ENCODE measurements around the gene IGDCC3.

The IGDCC3 gene

DNA sequence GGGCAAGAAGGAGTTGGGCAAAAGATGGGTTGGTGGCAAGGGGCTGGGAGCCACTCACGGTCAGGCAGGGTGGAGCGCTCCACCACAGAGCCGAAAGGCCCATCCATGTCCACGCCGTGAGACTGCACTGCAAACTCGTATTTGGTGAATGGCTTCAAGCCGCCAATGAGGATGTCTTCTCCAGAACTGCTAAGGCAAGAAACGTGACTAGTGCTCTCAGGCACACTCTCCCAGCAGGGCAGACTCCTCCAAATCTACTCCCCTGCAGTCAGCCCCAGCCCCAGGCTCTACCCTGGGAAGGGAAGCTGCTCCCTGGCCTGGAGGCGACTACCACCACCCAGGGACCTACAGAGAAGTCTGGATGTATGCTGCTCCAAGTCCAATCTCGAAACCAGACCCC, 11.4 kb upstream of the IGDCC3 start:
- DNase-seq (ENCODE audit: extremely low read depth in 1 of 2, low read depth in 1 of 2) = no peak

DNA sequence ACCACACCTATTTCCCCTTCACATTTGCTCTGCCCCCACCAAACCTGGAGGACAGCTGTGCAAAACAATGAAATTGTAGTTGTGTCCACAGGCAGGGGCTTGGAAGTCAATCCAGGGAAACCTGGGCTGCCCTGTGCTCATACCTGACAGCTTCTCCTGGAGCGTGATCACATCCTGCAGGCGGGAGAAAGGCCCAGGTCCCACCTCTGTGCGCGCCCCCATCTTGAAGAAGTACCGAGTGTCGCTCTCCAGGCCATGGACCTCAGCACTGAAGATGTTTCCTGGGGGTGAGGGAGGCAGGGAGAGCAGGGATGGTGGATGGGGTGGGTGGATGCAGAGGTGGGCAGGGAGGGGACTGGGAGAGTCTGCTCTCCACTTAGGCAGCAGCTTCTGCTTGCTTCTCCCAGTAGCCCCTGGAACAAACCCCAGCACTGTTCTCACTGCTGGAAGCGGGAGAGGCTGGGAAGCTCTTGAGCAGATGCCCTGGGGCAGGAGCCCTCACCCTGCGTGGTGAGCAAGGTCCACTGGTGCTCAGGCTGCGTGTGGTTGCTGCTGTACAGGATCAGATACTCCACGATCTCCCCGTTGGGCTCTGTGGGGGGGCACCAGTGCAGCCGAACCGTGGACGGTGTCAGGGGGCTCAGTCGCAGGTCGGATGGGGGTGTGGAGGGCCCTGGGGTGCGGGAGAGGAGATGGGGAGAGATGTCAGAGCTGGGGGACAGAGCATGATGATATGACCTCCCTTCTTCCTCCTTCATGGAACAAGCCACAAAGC, 10.7 kb upstream of the IGDCC3 start:
- no peak for DNase-seq (ENCODE audit: extremely low read depth in 1 of 2, low read depth in 1 of 2)

DNA sequence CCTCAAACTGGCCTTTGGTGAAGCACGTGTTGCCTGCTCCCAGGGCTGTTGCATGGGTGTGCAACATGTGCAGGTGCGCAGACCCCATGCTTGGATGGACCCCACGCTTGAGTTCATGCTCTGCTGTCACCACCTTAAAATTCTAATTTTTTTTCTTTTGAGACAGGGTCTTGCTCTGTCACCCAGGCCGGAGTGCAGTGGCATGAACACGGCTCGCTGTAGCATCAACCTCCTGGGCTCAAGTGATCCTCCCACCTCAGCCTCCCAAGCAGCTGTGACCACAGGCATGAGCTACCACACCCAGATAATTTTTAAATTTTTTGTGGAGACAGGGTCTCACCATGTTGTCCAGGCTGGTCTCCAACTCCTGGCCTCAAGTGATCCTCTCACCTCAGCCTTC, 9.1 kb upstream of the IGDCC3 start:
- no peak for DNase-seq (ENCODE audit: extremely low read depth in 1 of 2, low read depth in 1 of 2)

DNA sequence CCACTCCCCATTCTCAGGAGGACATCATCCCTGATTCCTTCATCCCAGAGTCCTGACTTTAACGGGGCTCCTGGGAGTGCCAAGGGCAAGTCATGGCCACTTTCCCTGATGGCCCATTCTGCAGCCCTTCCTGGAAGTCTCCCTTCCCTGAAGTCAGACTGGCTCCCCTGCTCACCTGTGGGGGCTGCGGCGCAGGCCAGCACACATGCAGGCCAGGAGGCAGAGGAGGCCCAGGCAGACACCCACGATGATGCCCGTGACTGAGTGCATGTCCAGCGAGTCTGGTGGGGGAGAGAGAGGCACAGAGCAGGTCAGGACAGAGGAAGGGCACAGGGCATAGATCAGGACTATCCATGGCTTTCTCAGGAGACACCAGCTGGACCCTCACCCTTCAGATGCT, 8.6 kb upstream of the IGDCC3 start:
- DNase-seq (ENCODE audit: extremely low read depth in 1 of 2, low read depth in 1 of 2) = no peak

DNA sequence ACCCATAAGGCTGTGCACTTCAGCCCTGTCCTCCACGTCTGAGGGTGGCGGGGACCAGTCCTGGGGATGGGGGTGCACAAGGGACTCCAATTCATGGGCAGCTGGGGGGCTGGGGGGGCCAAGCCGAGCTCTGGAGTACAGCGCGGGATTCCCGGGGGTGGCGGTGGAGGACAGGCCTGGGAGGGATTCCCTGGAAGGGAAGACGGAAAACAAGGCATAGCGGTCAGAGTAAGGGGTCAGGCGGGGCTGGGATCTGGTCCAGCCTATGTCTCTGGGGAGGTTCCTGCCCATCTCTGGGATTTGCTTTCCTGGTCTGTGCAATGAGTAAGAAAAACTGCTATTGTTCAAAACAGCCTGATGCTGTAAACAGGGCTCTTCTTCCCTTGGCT, 8.1 kb upstream of the IGDCC3 start:
- DNase-seq (ENCODE audit: extremely low read depth in 1 of 2, low read depth in 1 of 2) = no peak

DNA sequence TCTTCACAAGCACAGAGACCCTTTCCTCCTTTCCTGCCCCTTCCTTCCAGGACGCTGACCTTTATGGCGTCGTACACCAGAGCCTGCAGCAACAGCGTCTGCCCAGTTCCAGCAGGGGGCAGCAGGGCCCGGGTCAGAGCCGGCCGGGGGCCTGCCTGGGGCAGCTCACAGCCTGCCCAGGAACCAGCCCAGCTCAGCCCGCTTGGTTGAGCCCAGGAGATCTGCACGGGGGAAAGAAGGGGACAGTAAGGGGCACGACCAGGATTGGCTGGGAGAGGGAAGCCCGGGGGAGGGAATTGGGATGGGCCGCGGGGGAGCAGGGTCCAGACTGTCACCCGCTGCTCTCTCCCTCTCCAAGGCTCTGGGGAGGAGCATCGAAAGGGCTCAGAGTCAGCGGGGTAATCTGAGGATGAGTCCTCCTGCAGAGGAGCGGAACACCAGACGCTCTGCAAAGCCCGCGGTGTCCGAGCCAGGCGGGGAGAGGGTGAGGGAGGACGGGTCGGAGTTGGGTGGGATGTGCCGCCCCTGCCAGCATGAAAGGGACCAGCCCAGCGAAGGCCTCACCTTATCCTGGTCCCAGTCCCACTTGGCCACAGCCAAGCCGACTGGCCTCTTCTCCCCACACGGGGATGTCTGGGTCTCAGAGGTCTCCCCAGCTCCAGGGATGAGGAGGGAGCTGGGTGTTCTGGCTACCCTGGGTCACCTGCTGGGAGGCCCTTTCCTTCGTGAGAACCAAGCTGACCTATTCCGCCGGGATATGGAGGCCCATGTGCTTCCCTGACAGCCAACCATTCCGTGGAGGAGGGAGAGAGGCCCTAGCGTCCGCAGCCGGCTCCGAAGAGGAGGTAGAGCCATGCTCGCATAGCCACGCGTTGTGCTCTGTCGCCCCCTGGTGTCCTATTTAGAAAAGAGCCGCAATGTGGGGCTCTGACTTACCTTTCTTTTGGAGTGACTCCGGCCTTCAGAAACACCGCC, 7.4 kb upstream of the IGDCC3 start:
- DNase-seq (ENCODE audit: extremely low read depth in 1 of 2, low read depth in 1 of 2) = peak; percentile 56 to 77

DNA sequence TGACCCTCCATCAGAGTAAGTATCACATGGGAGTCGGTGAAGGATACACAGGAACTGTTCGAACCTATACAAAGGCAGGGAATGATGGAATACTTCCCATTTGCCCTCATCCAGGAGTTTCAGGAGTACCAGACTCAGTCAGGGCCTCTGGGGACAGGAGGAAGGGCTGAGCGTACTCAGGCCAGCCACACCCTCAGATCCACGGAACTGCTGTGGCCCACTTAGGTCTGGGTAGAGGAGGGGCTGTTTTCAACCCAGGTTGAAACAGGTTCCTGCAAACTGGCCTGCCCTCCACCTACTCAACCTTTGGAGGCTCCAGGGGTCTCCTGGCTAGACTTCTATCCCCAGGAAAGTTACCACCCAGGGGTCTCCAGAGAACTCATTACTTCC, 6.7 kb upstream of the IGDCC3 start:
- no peak for DNase-seq (ENCODE audit: extremely low read depth in 1 of 2, low read depth in 1 of 2)

DNA sequence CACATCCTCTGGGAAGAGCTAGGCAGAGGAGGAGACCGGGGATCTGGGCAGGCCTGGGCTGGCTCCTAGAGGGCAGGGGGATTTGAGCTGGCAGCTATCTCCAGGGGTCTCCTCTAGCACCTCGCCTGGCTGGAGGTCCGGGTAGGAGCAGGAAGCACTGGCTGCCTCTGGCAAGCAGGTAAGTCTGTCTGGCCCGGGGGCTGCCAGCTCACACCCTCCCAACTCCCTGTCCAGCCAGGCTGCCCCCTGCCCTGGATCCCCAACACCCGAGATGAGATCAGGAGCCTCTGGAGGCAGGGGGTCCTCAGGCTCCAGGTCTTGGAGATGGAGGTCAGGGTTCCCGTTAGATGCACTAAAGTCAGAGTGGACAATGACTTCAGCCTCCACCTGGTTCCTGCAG, 6.2 kb upstream of the IGDCC3 start:
- DNase-seq (ENCODE audit: extremely low read depth in 1 of 2, low read depth in 1 of 2) = no peak

DNA sequence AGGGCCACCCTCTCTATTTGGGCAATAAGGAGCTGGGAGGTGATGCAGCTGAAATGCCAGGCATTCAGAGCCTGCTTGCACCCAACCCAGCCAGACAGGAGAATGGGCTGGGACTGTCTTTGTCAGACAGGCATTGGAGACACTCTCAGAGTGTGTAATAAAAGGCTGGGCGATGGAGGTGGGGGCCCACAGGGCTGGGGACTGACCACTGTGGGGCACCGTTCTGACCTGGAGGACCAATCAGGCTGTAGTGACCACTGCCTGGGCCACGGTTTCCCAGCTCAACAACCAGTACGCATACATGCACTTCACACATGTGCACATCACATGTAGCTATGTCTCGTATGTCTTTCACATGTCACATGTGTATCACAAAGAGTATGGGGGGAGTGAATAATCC, 5.7 kb upstream of the IGDCC3 start:
- DNase-seq (ENCODE audit: extremely low read depth in 1 of 2, low read depth in 1 of 2) = no peak

DNA sequence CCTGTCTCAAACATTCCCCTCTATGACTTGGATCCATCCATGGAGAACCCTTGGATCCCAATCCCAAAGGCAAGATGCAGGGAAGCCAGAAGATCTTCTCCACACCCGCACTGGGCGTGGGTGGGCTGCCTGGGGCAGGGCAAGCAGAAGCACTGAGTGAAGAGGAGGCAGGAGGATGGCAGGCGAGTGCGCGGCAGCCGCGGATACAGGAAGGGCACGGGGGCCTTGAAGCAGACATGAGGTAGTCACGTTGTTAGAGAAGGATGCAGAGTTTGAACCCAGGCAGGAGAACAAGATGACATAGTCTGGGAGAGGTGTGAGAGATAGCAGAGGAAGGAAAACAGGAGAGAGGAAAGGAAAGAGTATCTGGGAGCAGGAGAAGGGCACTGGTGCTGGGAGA, 5.1 kb upstream of the IGDCC3 start:
- DNase-seq (ENCODE audit: extremely low read depth in 1 of 2, low read depth in 1 of 2) = no peak

DNA sequence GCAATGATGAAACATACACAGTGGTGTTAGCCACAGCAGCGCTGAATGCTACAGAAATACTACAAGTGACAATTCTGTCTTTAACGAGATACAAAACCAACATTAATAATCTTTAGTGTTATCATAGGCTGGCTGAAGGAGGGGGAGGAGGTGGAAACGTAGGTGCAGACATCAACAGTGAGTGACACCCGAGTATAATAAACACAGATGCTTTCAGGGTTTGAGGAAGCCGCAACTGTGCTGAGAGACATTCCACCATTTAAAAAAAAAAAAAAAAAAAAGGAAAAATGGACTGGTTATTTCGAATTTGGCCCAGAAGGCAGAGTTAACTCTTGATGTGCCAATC, 4.3 kb upstream of the IGDCC3 start:
- DNase-seq (ENCODE audit: extremely low read depth in 1 of 2, low read depth in 1 of 2) = no peak

DNA sequence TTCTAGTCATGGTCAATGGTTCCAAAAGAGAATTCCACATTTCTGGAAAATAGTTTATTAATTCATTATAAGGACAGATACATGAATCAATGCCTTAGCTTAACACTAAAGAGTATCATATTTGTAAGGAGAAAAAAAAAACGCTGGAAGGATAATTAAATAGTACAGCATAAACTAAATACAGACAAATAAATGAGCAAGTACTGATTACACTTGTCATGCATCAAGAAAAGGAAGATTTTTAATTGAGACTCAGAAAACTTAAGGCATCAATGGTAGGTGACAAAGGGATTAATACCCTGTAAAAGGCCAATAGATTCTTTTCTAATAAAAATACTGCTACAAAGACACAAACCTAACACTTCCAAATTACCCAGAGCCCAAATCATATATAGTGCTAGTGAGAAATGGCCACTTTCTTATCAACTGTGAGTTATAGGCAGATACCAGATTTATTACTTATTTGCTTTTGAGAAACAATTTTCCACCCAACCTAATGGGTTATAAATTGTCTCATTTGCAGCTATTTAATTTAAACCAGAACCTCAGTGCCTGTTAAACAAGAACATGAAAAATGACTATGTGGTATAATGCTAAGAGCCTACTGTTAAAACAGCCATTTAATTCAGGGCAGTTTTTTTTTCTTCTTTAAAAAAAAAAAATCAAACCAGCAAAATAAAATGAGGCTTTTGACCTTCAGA, 3.8 kb upstream of the IGDCC3 start:
- no peak for DNase-seq (ENCODE audit: extremely low read depth in 1 of 2, low read depth in 1 of 2)

DNA sequence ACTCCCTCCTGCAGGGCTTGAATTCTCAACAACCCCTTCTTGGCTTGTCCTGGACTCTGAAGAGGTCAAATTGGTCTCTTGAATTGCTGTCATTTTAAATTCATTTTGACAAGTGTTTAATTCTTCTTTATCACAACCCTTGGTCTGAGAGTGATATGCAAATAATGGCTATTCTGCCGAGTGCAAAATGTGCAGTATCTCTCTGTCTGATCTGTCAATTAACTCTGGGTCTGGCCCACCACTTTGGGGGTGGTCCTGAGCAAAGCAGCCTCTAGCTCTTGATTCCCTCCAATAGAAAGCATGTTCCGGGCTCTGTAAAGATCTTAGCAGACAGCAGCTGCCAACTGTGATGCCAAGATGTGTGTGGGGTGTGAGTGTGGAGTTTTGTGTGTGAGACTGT, 2.2 kb upstream of the IGDCC3 start:
- no peak for DNase-seq (ENCODE audit: extremely low read depth in 1 of 2, low read depth in 1 of 2)

DNA sequence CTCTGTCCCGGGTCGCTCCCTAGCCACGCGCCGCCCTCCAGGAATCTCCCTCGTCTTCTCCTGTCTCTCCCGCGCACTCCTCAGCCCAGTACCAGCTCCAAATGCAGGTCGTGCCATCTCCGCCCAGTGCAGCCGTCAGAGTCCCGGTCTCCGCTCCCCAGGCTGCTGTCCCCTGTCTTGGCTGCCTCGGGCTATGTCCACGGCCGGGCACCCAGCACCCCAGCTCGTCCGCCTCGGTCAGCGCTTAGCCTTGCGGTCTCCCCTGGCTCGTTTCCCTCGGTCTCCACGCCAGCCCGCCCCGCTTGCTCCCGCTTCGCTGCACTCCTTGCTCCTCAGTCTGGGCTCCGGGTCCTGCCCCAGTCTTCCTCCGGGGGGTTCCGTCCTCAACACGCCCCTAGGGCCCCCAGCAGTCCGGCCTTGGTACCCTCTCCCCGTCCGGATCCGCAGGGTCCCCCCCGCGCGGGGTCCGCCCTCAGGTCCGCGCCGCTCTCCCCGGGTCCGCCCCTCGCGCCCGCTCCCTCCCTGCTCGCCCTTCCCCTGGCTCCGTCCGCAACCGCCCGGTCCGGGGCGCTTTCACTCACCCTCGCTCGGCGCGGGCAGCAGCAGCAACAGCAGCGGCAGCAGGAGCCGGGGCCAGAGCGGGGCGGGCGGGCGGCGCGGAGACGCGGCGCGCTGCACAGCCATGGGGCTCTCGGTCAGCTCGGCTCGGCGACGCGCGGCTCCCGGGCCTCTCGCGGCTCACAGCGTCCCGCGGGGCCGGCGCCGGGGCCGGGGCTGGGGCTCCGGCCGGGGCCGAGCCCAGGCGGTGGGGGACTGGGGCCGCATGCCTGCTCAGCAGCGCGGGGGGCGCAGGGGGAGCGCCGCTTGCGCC, 462 bp downstream of the IGDCC3 start:
- DNase-seq (ENCODE audit: extremely low read depth in 1 of 2, low read depth in 1 of 2) = no peak

DNA sequence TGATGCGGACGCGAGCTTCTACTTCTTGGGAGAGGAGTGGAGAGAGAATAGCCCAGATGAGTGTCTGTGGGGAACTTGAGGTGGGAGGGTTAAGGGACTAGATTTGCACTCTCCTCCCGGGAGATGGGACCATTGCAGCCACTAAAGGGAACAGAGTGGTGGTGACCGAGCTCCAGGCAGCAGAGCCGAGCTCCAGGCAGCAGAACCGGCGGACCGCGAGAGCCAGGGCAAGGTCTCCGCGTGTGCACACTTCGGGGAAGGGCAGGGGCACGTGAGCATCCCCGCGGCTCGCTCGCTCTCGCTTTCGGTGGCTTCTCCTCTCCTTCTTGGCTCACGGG, 1.1 kb downstream of the IGDCC3 start:
- no peak for DNase-seq (ENCODE audit: extremely low read depth in 1 of 2, low read depth in 1 of 2)

DNA sequence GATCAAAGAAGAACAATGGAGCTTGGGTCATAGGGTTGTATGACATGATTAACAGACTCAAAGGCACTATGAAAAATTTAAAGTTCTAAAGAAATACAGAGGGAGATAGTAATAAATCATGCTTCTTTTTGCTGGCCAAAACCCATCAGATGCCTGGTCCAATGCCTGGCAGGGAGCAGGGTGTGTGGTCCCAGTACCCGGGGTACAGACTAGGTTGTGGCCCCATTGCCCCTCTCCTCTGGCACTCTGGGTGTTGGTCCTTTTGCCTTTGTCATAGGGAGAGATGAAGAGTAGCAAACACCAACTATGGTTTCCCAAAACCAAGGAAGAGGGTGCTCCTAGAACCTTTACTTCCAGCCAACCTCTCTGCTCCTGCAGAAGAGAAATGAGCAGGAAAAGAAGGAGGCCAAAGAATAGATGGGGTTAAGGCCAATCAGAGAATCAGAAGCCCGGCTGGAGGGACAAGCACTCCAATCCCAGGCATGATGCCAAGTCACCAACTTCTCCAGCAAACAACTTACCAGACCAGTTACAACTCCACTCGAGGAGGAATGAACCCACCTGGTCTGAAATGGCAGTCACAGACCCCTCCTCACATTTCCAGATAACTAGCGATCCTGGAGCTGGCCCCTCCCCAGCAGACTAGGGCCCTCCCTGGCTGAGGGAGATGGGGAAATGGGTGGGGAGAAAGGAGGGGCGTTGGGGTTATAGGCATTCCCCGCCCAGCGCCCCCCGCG, 1.8 kb downstream of the IGDCC3 start:
- DNase-seq (ENCODE audit: extremely low read depth in 1 of 2, low read depth in 1 of 2) = no peak

DNA sequence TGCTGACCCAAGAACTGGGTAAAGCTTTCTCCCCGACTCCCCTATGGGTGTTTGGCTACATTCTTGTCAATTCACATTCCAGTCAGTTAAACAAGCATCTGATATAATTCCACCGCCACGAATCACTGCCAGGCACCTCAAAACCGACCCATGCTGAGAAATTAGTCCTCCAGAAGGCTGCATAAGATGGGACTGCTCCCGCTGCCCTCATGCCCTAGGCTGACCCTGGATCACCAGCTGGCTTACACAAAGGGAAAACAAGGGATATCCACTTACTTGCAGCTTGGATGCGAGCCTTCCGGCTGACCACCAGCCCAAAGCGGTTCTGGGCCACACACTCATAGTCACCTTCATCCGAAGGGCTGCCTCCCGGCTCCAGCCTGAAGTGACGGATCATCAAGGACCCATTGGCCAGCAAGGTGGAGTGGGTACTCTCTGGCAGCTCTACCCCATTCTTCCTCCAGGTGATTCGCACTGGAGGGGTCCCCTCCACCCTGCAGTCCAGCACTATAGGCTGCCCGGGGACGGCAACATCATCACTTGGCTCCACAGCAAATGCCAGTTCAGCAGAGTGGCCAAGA, 2.9 kb downstream of the IGDCC3 start:
- no peak for DNase-seq (ENCODE audit: extremely low read depth in 1 of 2, low read depth in 1 of 2)

DNA sequence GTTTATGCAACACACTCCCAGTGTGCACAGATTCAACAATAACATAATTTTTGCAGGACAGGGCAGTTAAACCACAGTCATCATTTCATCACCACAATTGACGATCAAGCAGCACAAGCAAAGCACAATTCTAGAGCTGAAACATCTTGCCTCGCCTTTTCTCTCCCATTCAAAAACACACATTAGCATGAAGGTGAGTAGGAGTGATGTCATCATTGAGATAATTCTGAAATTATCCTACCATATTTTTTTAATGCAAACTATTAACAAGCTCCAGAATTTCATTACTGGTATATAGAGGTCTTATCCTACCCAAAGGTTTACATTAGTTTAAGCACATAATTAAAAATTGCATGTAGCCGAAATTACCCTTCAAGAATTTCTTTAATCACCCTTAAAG, 3.5 kb downstream of the IGDCC3 start:
- DNase-seq (ENCODE audit: extremely low read depth in 1 of 2, low read depth in 1 of 2) = no peak

DNA sequence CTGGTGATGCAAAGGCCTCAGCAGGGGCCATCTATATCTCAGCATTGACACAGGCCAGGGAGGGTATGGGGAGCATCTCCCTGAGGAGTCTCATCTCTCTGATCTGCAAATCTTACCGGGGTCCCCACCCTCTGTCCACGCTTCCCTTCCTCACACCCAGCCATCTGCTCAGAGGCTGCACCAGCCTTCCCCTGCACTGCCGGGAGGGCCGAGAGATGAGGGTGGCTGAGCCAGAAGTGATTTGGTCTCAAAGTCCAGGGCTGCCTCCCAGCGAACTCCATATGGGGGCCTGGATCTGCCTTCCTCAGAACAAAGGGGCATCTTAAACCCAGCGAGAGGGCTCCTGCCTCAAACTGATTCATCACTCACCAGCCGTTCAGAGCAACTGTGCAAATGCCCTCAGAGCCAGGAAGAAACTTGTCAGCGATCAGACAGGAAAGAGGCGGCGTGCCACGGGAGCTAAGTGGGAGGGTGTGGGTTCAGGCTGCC, 4.6 kb downstream of the IGDCC3 start:
- DNase-seq (ENCODE audit: extremely low read depth in 1 of 2, low read depth in 1 of 2) = no peak

DNA sequence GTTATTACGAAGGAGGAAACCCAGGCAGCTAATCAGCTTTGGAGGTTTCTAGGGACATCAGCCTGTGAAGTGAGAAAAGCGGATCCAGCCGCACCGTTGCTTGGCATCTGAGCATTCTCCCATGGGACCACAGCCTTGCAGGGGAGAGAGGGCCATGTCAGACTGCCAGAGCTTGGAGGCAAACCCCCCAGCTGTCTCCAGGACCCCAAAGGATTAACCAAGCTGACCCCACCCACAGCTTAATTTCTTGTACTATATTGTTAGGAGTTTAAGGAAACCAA, 5.1 kb downstream of the IGDCC3 start:
- no peak for DNase-seq (ENCODE audit: extremely low read depth in 1 of 2, low read depth in 1 of 2)

Measured in stimulated activated CD8-positive, alpha-beta memory T cell treated with anti-CD3 and anti-CD28 coated beads, Interleukin-7, amount 100 ng/mL, for 48 hours (primary cell).